Prostate gland (tissue), 2 donors: Measurements from ENCODE around the gene SERPINE2. TPM values are rescaled to one million over a fixed set of nuclear protein-coding genes. Genes with fewer than 3 reads are reported as not detected.

Experiments
- DNase-seq: peaks from one replicate; pipeline ENCODE4 v3.0.0-alpha.2; 2019; ENCODE audit warnings: low spot score
- H3K27ac ChIP-seq, 2 donors: fragments of 200-600 bp; sonication (generic); 2 replicates each; pipeline ENCODE4 v1.5.1; 2017 to 2019
- H3K27me3 ChIP-seq: fragments of 200-600 bp; sonication (generic); replicated peaks from 2 replicates; pipeline ENCODE4 v1.5.1; 2019; ENCODE audit not compliant: insufficient read depth
- H3K36me3 ChIP-seq, 2 donors: fragments of 200-600 bp; sonication (generic); 1 replicate in 1 of 2; 2 replicates in 1 of 2; pipeline versions ENCODE4 v1.5.1 to v1.8.1; 2017 to 2019
- H3K4me1 ChIP-seq: fragments of 200-600 bp; sonication (generic); replicated peaks from 2 replicates; pipeline ENCODE4 v1.5.1; 2019
- H3K4me3 ChIP-seq, 2 donors: fragments of 200-600 bp; sonication (generic); 2 replicates each; pipeline ENCODE4 v1.5.1; 2017 to 2019
- H3K9me3 ChIP-seq: fragments of 200-600 bp; sonication (generic); 2 replicates; pipeline ENCODE4 v1.5.1; 2017
- CTCF ChIP-seq, 4 experiments: fragments of 200-600 bp in 2 of 4; fragments of 450-650 bp in 2 of 4; sonication (generic) in 2 of 4; IDR thresholded peaks; 1 replicate in 3 of 4; 2 replicates in 1 of 4; pipeline ENCODE4 v1.5.1; 2016 to 2019; ENCODE audit warnings: antibody characterized with exemption in 4 of 4, mild to moderate bottlenecking in 2 of 4, moderate library complexity in 2 of 4
- POLR2A ChIP-seq: fragments of 450-650 bp; IDR thresholded peaks from one replicate; pipeline ENCODE4 v1.6.1; 2016; ENCODE audit warnings: antibody characterized with exemption, mild to moderate bottlenecking
- POLR2AphosphoS5 ChIP-seq: sonication (generic); formaldehyde crosslinking; IDR thresholded peaks from one replicate; pipeline ENCODE4 v1.6.1; 2017; ENCODE audit warnings: antibody characterized with exemption
- whole genome bisulfite sequencing: methylation state at CpG from one replicate; pipeline ENCODE4 v1.1.5; 2018; 5-methylcytosine and 5-hydroxymethylcytosine counted together
- intact Hi-C: fragments of 100-400 bp; cut with DNase I; formaldehyde crosslinking; loops from one replicate; pipeline ENCODE4 v1.14.2; 2022
- total RNA-seq, 2 donors: library from RNA; depleted of rRNA; stranded (reverse); fragments of >200 nt; gene quantifications; one replicate each; pipeline ENCODE4 v1.1.0, GENCODE V29; 2016

SERPINE2 gene
- total RNA-seq, 2 donors from 2014 or later = 2.4 to 158 TPM

- Histone ChIP-seq H3K4me1 (peaks cover 4% of the 10 kb centered on the region), H3K4me3 (no peak overlapping the region), H3K27me3 (no peaks in the 10 kb centered on the region), H3K36me3 (no peaks in the 10 kb centered on the region), H3K27ac (no peak overlapping the region), H3K9me3 (no peaks in the 10 kb centered on the region)
- no peak for TF ChIP-seq POLR2A
- TF ChIP-seq CTCF (IDR thresholded peaks at IDR 0.05) = no peak
- no peak for TF ChIP-seq POLR2AphosphoS5
- no peak for DNase-seq
- intact Hi-C loops = no loop called here
Measured at GRCh38 chr2:223935459-223936125, 103.5 kb downstream of the SERPINE2 start.

GRCh38 chr2:223934870-223935269, 104.2 kb downstream of the SERPINE2 start:
- TF ChIP-seq POLR2A (no peak), CTCF (IDR thresholded peaks at IDR 0.05) (no peak), POLR2AphosphoS5 (no peak)
- H3K4me3 ChIP-seq = no peak overlapping the region
- H3K27ac ChIP-seq = no peak overlapping the region
- WGBS = 79% methylated on average over 6 of the region's 6 CpGs
- no peaks in the 10 kb centered on the region for H3K27me3 ChIP-seq
- H3K9me3 ChIP-seq = no peaks in the 10 kb centered on the region
- no peak for DNase-seq
- H3K36me3 ChIP-seq = no peaks in the 10 kb centered on the region
- H3K4me1 ChIP-seq = peaks cover 4% of the 10 kb centered on the region
- intact Hi-C loops = no loop called here

- intact Hi-C loops = no loop called here
- Histone ChIP-seq H3K4me1 (peaks cover 4% of the 10 kb centered on the region), H3K36me3 (no peaks in the 10 kb centered on the region), H3K27me3 (no peaks in the 10 kb centered on the region), H3K27ac (no peak overlapping the region), H3K4me3 (no peak overlapping the region), H3K9me3 (no peaks in the 10 kb centered on the region)
- 37% methylated on average over 6 of the region's 6 CpGs for WGBS
- TF ChIP-seq POLR2A (no peak), POLR2AphosphoS5 (no peak), CTCF (IDR thresholded peaks at IDR 0.05) (no peak)
- no peak for DNase-seq
Measured at GRCh38 chr2:223932816-223933800, 106.0 kb downstream of the SERPINE2 start.

- 78% methylated on average over 23 of the region's 23 CpGs for WGBS
- no peaks in the 10 kb centered on the region for H3K4me1 ChIP-seq
- no peak overlapping the region for H3K27ac ChIP-seq
- no peak overlapping the region for H3K4me3 ChIP-seq
- H3K36me3 ChIP-seq = no peaks in the 10 kb centered on the region
- intact Hi-C loops = no loop called here
- no peak for DNase-seq
- TF ChIP-seq POLR2AphosphoS5 (no peak), POLR2A (no peak), CTCF (IDR thresholded peaks at IDR 0.05) (no peak)
- no peaks in the 10 kb centered on the region for H3K27me3 ChIP-seq
- no peaks in the 10 kb centered on the region for H3K9me3 ChIP-seq
Measured at GRCh38 chr2:223930103-223930976, 108.7 kb downstream of the SERPINE2 start.
